ENCODE data around the gene BMPR2.

- TF ChIP-seq CTCF (IDR thresholded peaks at IDR 0.05) = no peak
- no peak for TF ChIP-seq POLR2A (IDR thresholded peaks at IDR 0.05)
Observed at GRCh38 chr2:202337706-202338346, 38.3 kb upstream of the BMPR2 start.

Measured in lower leg skin (tissue), 3 donors.